Measurements from ENCODE around the gene GALT. TPM values are rescaled to one million over a fixed set of nuclear protein-coding genes. Genes with fewer than 3 reads are reported as not detected.
A peak's percentile ranks its signal among the peaks of the same experiment; 100 is the strongest.

The GALT gene
- total RNA-seq, 1 donor from 2014 or later = 52.5 TPM

DNA sequence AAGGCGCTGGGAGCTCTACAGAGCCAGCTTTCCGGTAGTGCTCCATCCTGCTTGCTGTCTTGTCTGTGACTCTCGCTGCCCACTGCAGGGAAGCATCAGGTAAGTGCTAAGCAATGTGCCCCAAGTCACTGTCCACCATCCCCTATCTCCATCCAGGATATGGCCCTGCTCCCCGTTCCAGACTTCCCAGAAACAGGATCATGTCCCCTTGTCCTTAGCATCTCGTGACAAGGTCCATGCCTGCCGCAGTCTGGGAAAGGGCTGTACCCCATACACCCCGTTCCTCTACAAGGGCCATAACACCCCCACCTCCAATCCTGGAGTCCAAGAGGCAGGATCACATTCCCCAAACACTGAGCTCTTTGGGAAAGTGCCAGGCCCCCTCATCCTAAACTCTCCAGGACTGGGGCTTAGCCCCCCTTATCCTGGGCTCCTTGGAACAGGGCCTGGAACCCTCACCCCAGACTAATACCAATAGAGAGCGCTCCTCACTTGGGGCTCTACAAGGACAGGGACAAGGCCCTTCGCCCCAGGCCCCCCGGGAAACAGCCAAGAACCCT is 35.1 kb upstream of the GALT start:
- no peak for TF ChIP-seq POLR2AphosphoS5 (IDR thresholded peaks at IDR 0.05; ENCODE audit: insufficient read depth in 1 of 2, low read depth in 1 of 2)
- TF ChIP-seq POLR2A (IDR thresholded peaks at IDR 0.05) = no peak
- TF ChIP-seq, protein P1, sequence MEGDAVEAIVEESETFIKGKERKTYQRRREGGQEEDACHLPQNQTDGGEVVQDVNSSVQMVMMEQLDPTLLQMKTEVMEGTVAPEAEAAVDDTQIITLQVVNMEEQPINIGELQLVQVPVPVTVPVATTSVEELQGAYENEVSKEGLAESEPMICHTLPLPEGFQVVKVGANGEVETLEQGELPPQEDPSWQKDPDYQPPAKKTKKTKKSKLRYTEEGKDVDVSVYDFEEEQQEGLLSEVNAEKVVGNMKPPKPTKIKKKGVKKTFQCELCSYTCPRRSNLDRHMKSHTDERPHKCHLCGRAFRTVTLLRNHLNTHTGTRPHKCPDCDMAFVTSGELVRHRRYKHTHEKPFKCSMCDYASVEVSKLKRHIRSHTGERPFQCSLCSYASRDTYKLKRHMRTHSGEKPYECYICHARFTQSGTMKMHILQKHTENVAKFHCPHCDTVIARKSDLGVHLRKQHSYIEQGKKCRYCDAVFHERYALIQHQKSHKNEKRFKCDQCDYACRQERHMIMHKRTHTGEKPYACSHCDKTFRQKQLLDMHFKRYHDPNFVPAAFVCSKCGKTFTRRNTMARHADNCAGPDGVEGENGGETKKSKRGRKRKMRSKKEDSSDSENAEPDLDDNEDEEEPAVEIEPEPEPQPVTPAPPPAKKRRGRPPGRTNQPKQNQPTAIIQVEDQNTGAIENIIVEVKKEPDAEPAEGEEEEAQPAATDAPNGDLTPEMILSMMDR (IDR thresholded peaks at IDR 0.05) = no peak
- H3K27me3 ChIP-seq = no peaks in the 10 kb centered on the region
- H3K4me3 ChIP-seq = peak overlapping the region; percentile 75 to 85
- no peak for DNase-seq (ENCODE audit: extremely low spot score in 2 of 2)
- peaks cover 0 to 20% of the 10 kb centered on the region in 2 donors for H3K36me3 ChIP-seq
- peaks cover 23% of the 10 kb centered on the region for H3K4me1 ChIP-seq
- H3K9me3 ChIP-seq = no peaks in the 10 kb centered on the region
- H3K27ac ChIP-seq = peak overlapping the region; percentile 94
- intact Hi-C loops (cut with DNase I) = no loop called here

DNA sequence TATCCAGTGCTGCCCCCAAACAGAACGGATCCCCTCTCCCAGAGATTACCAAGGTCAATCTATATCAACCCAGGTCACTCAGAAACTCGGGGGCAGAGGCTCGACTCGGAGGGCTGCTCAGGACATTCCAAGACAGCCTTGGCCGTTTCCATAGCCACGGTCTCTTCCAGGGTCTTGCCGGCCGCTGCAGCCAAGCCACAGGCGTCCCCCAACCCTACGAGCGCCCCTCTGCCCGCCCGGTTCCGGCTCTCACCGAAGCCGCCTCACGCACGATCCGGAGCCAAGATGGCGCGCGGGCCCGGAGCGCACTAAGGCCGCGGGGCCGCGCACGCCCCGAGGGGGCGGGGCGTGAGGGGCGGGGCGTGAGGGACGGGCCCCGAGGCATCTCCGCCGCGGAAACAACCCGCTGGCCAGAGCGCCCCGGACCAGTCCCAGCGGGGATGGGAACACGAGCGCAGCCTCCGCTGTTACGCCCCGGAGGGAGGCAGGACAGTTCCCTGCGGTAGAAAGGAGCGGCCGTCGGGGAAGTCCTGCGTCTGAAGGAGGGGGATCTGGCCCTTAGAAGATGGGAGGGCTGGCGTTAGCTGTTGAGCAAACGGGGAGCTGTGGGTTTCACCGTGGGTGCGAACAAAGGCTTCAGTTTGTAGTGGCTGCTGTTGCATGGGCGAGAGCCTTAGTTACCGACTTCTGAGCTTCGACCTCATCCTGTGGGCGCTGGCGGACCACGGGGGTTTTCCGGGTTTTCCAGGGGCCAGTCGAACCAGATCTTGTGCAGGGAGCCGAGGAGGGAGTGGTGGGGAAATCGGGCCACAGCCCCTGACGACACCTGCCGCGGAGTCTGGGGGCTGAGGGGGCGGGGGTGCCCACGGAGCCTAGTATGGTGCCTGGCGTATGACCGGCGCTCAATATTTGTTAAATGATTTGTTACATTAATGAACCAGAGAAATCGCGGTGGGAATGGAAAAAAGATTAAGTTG is 34.4 kb upstream of the GALT start, which contains the start of gene RPP25L:
Gene RPP25L, minus strand, starts transcription at position 287 of the 977 bp plus-strand sequence. CDS start 801 bp downstream, outside the sequence.
- Histone ChIP-seq H3K9me3 (no peaks in the 10 kb centered on the region), H3K36me3 (peaks cover 0 to 27% of the 10 kb centered on the region in 2 donors), H3K4me3 (peak within 1 kb of the TSS; percentile 75 to 85), H3K27me3 (no peaks in the 10 kb centered on the region), H3K4me1 (peaks cover 23% of the 10 kb centered on the region), H3K27ac (peak within 1 kb of the TSS; percentile 94)
- intact Hi-C loops (cut with DNase I) = loop anchor here (2.0 kb wide), 1 partner anchor 23 kb away; no protein-coding TSS in a partner anchor
- no peak for DNase-seq (ENCODE audit: extremely low spot score in 2 of 2)
- TF ChIP-seq, protein P1 (IDR thresholded peaks at IDR 0.05) = no peak
- peak in 1 of 2 donors; percentile 97 for TF ChIP-seq POLR2AphosphoS5 (IDR thresholded peaks at IDR 0.05; ENCODE audit: insufficient read depth in 1 of 2, low read depth in 1 of 2)
- TF ChIP-seq POLR2A (IDR thresholded peaks at IDR 0.05) = peak in 1 of 2 donors; percentile 82

DNA sequence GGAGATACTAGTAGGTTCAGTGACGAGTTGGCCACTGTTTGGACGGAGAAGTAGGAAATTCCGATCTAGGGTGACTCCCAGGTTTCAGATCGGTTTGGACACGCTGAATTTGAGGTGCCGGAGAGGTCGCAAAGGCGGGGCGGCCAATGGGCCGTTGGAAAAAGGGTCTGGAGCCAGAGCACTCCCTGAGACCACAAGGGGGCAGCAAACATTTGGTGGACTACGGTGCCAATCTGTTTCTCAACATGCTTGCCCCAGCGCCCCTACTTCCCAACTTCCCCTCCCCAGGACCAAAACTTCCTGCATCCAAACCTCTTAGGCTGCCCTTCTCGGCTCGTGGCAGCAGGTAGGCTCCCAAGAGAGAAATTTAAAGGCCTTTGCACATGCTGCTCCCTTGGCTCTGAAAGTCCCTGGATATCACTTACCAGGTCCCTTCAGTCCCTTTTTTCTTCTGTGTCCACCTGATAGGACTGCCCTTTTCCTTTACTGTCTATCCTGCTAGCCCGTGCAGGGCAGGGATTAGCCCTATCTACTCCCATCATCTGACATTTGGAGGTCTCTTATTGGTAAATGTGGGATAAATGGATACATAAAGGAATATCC is 33.6 kb upstream of the GALT start:
- Histone ChIP-seq H3K4me3 (peak overlapping the region; percentile 75 to 85), H3K4me1 (peaks cover 23% of the 10 kb centered on the region), H3K36me3 (peaks cover 0 to 35% of the 10 kb centered on the region in 2 donors), H3K9me3 (no peaks in the 10 kb centered on the region), H3K27me3 (no peaks in the 10 kb centered on the region), H3K27ac (peak overlapping the region; percentile 94)
- intact Hi-C loops (cut with DNase I) = loop anchor here (2.0 kb wide), 1 partner anchor 22 kb away; no protein-coding TSS in a partner anchor
- TF ChIP-seq POLR2AphosphoS5 (IDR thresholded peaks at IDR 0.05; ENCODE audit: insufficient read depth in 1 of 2, low read depth in 1 of 2) (peak in 1 of 2 donors; percentile 16), POLR2A (IDR thresholded peaks at IDR 0.05) (no peak)
- TF ChIP-seq, protein P1 (IDR thresholded peaks at IDR 0.05) = peak; percentile 58 to 88 (median 69)
- DNase-seq (ENCODE audit: extremely low spot score in 2 of 2) = no peak

DNA sequence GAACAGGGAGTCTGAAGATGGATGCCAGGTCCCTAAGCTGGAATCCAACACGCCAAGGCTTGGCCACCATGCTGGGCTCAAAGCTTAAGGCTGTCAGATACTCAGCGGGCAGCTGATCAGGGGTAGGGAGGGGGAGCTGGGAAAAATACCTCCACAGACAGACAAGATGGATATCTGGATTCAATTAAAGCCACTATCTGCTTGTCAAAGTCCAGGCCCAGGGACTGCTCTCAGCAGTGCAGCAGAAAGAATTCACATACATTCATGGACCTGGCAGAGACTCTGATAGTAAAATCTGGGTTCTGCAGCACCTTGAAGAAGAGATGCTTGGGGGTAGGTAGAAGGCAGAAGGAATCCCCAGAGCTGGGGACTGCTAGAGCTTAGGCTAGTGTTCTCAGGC is 31.3 kb upstream of the GALT start:
- DNase-seq (ENCODE audit: extremely low spot score in 2 of 2) = no peak
- peaks cover 0 to 41% of the 10 kb centered on the region in 2 donors for H3K36me3 ChIP-seq

More for the DNA sequence above, 31.3 kb upstream of the GALT start:
- H3K4me1 ChIP-seq = peaks cover 37% of the 10 kb centered on the region
- H3K27me3 ChIP-seq = no peaks in the 10 kb centered on the region
- H3K27ac ChIP-seq = no peak overlapping the region
- no peak for TF ChIP-seq POLR2A (IDR thresholded peaks at IDR 0.05)
- TF ChIP-seq, protein P1 (IDR thresholded peaks at IDR 0.05) = no peak
- TF ChIP-seq POLR2AphosphoS5 (IDR thresholded peaks at IDR 0.05; ENCODE audit: insufficient read depth in 1 of 2, low read depth in 1 of 2) = no peak
- no peaks in the 10 kb centered on the region for H3K9me3 ChIP-seq
- intact Hi-C loops (cut with DNase I) = no loop called here
- no peak overlapping the region for H3K4me3 ChIP-seq

Measured in vagina (tissue), 2 donors.